Choroid plexus epithelial cell (primary cell): ENCODE data around the gene SNCG.

Source experiments
- DNase-seq: peaks from one replicate; pipeline ENCODE4 v3.0.0-alpha.2; 2010; ENCODE audit warnings: low read depth
- H3K4me3 ChIP-seq: 2 replicates; pipeline ENCODE4 v1.5.1; 2011; ENCODE audit warnings: low read depth, mild to moderate bottlenecking, control low read depth, low read length, moderate library complexity
- CTCF ChIP-seq: conservative IDR thresholded peaks from 2 replicates; pipeline ENCODE4 v1.5.1; 2011; ENCODE audit warnings: low read depth, mild to moderate bottlenecking, control low read depth, inconsistent platforms, low read length, moderate library complexity

Gene SNCG

GRCh38 chr10:86958901-86959736 is 720 bp downstream of the SNCG start:
- TF ChIP-seq CTCF, result no peak
- H3K4me3 ChIP-seq, result no peak overlapping the region
- DNase-seq, result peak; percentile 67

GRCh38 chr10:86959737-86960002 is 1.3 kb downstream of the SNCG start:
- H3K4me3 ChIP-seq, result no peak overlapping the region
- DNase-seq, result no peak
- no peak for TF ChIP-seq CTCF

GRCh38 chr10:86960003-86960862 is 1.8 kb downstream of the SNCG start:
- H3K4me3 ChIP-seq, result no peak overlapping the region
- peak; percentile 67 for DNase-seq
- peak; percentile 85 for TF ChIP-seq CTCF

GRCh38 chr10:86960863-86961434 is 2.5 kb downstream of the SNCG start:
- no peak for DNase-seq
- no peak overlapping the region for H3K4me3 ChIP-seq
- no peak for TF ChIP-seq CTCF

- no peak overlapping the region for H3K4me3 ChIP-seq
- TF ChIP-seq CTCF, result no peak
- no peak for DNase-seq
Measured at GRCh38 chr10:86961481-86962091, 3.2 kb downstream of the SNCG start.

GRCh38 chr10:86962136-86962980 is 4.0 kb downstream of the SNCG start:
- no peak for DNase-seq
- TF ChIP-seq CTCF, result no peak
- H3K4me3 ChIP-seq, result no peak overlapping the region
